ENCODE data around the gene RAB11A. TPM values are rescaled to one million over a fixed set of nuclear protein-coding genes. Genes with fewer than 3 reads are reported as not detected.

RAB11A gene
- polyA plus RNA-seq, 1 of the 3 experiments (the other 2 are of a cell fraction): 352 TPM

DNA sequence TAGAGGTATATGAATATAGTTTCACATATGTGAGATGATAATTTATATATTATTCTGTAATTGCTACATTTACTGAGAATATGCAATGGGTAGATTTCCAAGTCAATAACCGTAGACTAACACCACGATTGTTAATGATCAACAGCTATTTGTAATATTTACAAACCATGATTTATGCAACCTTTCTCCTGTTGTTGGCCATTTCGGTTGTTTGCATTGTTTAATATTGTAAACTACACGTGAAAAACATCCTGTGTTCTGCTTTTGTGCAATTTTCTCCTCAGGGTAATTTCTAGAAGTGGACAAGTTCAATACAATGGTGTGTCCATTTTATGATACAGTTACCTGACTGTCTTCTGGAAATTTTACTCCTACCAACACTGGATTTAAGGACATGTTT, 29.3 kb upstream of the RAB11A start:
- H3K27me3 ChIP-seq (ENCODE audit: insufficient read depth): no peaks in the 10 kb centered on the region
- 65% methylated on average over 4 of the region's 4 CpGs for WGBS (ENCODE audit: low lambda C conversion rate)
- H3K9ac ChIP-seq: no peak overlapping the region
- no peak for TF ChIP-seq IRF3 (IDR thresholded peaks at IDR 0.05; ENCODE audit: low read depth, low read length)
- TF ChIP-seq NRF1 (IDR thresholded peaks at IDR 0.05; ENCODE audit: low read depth, low read length): no peak
- TF ChIP-seq, protein P1, sequence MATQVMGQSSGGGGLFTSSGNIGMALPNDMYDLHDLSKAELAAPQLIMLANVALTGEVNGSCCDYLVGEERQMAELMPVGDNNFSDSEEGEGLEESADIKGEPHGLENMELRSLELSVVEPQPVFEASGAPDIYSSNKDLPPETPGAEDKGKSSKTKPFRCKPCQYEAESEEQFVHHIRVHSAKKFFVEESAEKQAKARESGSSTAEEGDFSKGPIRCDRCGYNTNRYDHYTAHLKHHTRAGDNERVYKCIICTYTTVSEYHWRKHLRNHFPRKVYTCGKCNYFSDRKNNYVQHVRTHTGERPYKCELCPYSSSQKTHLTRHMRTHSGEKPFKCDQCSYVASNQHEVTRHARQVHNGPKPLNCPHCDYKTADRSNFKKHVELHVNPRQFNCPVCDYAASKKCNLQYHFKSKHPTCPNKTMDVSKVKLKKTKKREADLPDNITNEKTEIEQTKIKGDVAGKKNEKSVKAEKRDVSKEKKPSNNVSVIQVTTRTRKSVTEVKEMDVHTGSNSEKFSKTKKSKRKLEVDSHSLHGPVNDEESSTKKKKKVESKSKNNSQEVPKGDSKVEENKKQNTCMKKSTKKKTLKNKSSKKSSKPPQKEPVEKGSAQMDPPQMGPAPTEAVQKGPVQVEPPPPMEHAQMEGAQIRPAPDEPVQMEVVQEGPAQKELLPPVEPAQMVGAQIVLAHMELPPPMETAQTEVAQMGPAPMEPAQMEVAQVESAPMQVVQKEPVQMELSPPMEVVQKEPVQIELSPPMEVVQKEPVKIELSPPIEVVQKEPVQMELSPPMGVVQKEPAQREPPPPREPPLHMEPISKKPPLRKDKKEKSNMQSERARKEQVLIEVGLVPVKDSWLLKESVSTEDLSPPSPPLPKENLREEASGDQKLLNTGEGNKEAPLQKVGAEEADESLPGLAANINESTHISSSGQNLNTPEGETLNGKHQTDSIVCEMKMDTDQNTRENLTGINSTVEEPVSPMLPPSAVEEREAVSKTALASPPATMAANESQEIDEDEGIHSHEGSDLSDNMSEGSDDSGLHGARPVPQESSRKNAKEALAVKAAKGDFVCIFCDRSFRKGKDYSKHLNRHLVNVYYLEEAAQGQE (IDR thresholded peaks at IDR 0.05; ENCODE audit: low read depth, low read length): no peak
- TF ChIP-seq EZH2phosphoT487 (IDR thresholded peaks at IDR 0.05; ENCODE audit: borderline replicate concordance, low read depth): no peak
- H3K27ac ChIP-seq (ENCODE audit: low read depth in 2 of 2, low read length in 1 of 2): no peak overlapping the region
- H4K20me1 ChIP-seq (ENCODE audit: insufficient read depth): no peaks in the 10 kb centered on the region
- ChIA-PET POLR2A (no interaction called here), CTCF (interaction anchor here (1.0 to 1.6 kb wide), 2 partner anchors 11 to 23 kb away, joined by 3 to 4 read pairs; no protein-coding TSS in a partner anchor)
- no peak overlapping the region for H3K4me3 ChIP-seq (ENCODE audit: low read depth in 2 of 2, low read length in 1 of 2)
- H2AFZ ChIP-seq (ENCODE audit: low read depth): no peak overlapping the region
- H3K9me2 ChIP-seq: no peaks in the 10 kb centered on the region
- H3F3A ChIP-seq (replicated peaks; ENCODE audit: insufficient read depth): no peaks in the 10 kb centered on the region
- H3K4me1 ChIP-seq (ENCODE audit: control insufficient read depth in 1 of 2, insufficient read depth in 2 of 2, low read depth in 1 of 2, low read length in 1 of 2): no peaks in the 10 kb centered on the region
- H3K9me3 ChIP-seq: peaks cover 4% of the 10 kb centered on the region; the same call in 1 of the 2 replicates
- no peaks in the 10 kb centered on the region for H3K79me2 ChIP-seq (ENCODE audit: insufficient read depth)
- H3K36me3 ChIP-seq (replicated peaks in 1 of 2; ENCODE audit: control insufficient read depth in 1 of 2, insufficient read depth in 2 of 2, low read length in 1 of 2): no peaks in the 10 kb centered on the region
- no peak for DNase-seq
- H3K4me2 ChIP-seq: no peak overlapping the region

GRCh38 chr15:65841121-65841930, 28.0 kb upstream of the RAB11A start:
- no peaks in the 10 kb centered on the region for H4K20me1 ChIP-seq (ENCODE audit: insufficient read depth)
- H3K9ac ChIP-seq: no peak overlapping the region
- H3K4me2 ChIP-seq: no peak overlapping the region
- H2AFZ ChIP-seq (ENCODE audit: low read depth): no peak overlapping the region
- POLR2A ChIA-PET: no interaction called here
- no peaks in the 10 kb centered on the region for H3K27me3 ChIP-seq (ENCODE audit: insufficient read depth)
- H3K4me3 ChIP-seq (ENCODE audit: low read depth in 2 of 2, low read length in 1 of 2): no peak overlapping the region
- CTCF ChIA-PET: no interaction called here
- no peaks in the 10 kb centered on the region for H3F3A ChIP-seq (replicated peaks; ENCODE audit: insufficient read depth)
- WGBS (ENCODE audit: low lambda C conversion rate): 78% methylated on average over 11 of the region's 11 CpGs
- H3K9me3 ChIP-seq: peaks cover 4% of the 10 kb centered on the region; the same call in 1 of the 2 replicates
- no peaks in the 10 kb centered on the region for H3K79me2 ChIP-seq (ENCODE audit: insufficient read depth)
- H3K9me2 ChIP-seq: no peaks in the 10 kb centered on the region
- H3K36me3 ChIP-seq (replicated peaks in 1 of 2; ENCODE audit: control insufficient read depth in 1 of 2, insufficient read depth in 2 of 2, low read length in 1 of 2): no peaks in the 10 kb centered on the region
- H3K27ac ChIP-seq (ENCODE audit: low read depth in 2 of 2, low read length in 1 of 2): no peak overlapping the region
- H3K4me1 ChIP-seq (ENCODE audit: control insufficient read depth in 1 of 2, insufficient read depth in 2 of 2, low read depth in 1 of 2, low read length in 1 of 2): no peaks in the 10 kb centered on the region
- DNase-seq: no peak
- TF ChIP-seq EZH2phosphoT487 (IDR thresholded peaks at IDR 0.05; ENCODE audit: borderline replicate concordance, low read depth): no peak
- TF ChIP-seq FOXM1 (IDR thresholded peaks at IDR 0.05; ENCODE audit: low read depth): no peak
- TF ChIP-seq RAD21 (IDR thresholded peaks at IDR 0.05; ENCODE audit: low read length): no peak
- no peak for TF ChIP-seq RFX5 (IDR thresholded peaks at IDR 0.05; ENCODE audit: low read length)
- TF ChIP-seq, protein P1 (IDR thresholded peaks at IDR 0.05; ENCODE audit: low read depth, low read length): no peak
- no peak for TF ChIP-seq RCOR1 (IDR thresholded peaks at IDR 0.05; ENCODE audit: low read length)
- TF ChIP-seq, protein P2, sequence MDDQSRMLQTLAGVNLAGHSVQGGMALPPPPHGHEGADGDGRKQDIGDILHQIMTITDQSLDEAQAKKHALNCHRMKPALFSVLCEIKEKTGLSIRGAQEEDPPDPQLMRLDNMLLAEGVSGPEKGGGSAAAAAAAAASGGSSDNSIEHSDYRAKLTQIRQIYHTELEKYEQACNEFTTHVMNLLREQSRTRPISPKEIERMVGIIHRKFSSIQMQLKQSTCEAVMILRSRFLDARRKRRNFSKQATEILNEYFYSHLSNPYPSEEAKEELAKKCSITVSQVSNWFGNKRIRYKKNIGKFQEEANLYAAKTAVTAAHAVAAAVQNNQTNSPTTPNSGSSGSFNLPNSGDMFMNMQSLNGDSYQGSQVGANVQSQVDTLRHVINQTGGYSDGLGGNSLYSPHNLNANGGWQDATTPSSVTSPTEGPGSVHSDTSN (IDR thresholded peaks at IDR 0.05): no peak
- TF ChIP-seq SMC3 (IDR thresholded peaks at IDR 0.05; ENCODE audit: low read depth, low read length): no peak
- TF ChIP-seq TAF1 (IDR thresholded peaks at IDR 0.05; ENCODE audit: borderline replicate concordance, low read depth, low read length): no peak
- TF ChIP-seq IRF3 (IDR thresholded peaks at IDR 0.05; ENCODE audit: low read depth, low read length): no peak
